K562 (cell line): ENCODE results near the gene PDLIM4. TPM values are rescaled to one million over a fixed set of nuclear protein-coding genes. Genes with fewer than 3 reads are reported as not detected.
A peak's percentile ranks its signal among the peaks of the same experiment; 100 is the strongest.

Experiments
- BMI1 ChIP-seq: fragments of 150-350 bp; IDR thresholded peaks from 2 replicates; pipeline ENCODE4 v1.6.1; 2014; ENCODE audit warnings: low read length
- CEBPG ChIP-seq, 3 experiments: fragments of 200-800 bp in 1 of 3; sonication (Bioruptor generic) in 1 of 3; sonication (generic) in 1 of 3; formaldehyde crosslinking in 1 of 3; IDR thresholded peaks in 2 of 3; conservative IDR thresholded peaks in 1 of 3; 2 replicates each; pipeline versions ENCODE4 v1.6.1 to v1.8.0; 2016 to 2022; ENCODE audit warnings: missing compliant biosample characterization in 2 of 3, missing genetic modification characterization in 2 of 3, mild to moderate bottlenecking in 1 of 3, missing genetic modification reagents in 1 of 3
- FOXK2 ChIP-seq, 2 experiments: fragments of 450-650 bp; IDR thresholded peaks in 1 of 2; conservative IDR thresholded peaks in 1 of 2; 2 replicates each; pipeline ENCODE4 v1.6.1; 2016; ENCODE audit warnings: low read depth in 2 of 2, mild to moderate bottlenecking in 1 of 2
- GTF2F1 ChIP-seq: IDR thresholded peaks from 2 replicates; pipeline ENCODE4 v1.6.1; 2011; ENCODE audit warnings: low read depth, low read length, improper control_type of control experiment
- HDAC1 ChIP-seq, 2 experiments: fragments of 450-650 bp; IDR thresholded peaks; 2 replicates each; pipeline ENCODE4 v1.6.1; 2016 to 2017; ENCODE audit warnings: inconsistent platforms in 1 of 2, mild to moderate bottlenecking in 1 of 2, moderate library complexity in 1 of 2
- NFE2L1 ChIP-seq: fragments of 450-650 bp; IDR thresholded peaks from 2 replicates; pipeline ENCODE4 v1.6.1; 2016; ENCODE audit warnings: missing genetic modification characterization, low read depth, mild to moderate bottlenecking, missing compliant biosample characterization, moderate library complexity, borderline replicate concordance
- NFYB ChIP-seq: IDR thresholded peaks from 2 replicates; pipeline ENCODE4 v1.6.1; 2011; ENCODE audit warnings: mild to moderate bottlenecking, moderate library complexity; ENCODE audit not compliant: insufficient read length; ENCODE audit errors: extremely low read depth
- NR2F6 ChIP-seq: fragments of 450-650 bp; formaldehyde crosslinking; IDR thresholded peaks from 2 replicates; pipeline ENCODE4 v1.4.0; 2020; ENCODE audit warnings: mild to moderate bottlenecking
- RBM17 ChIP-seq: fragments of 200-400 bp; formaldehyde crosslinking; IDR thresholded peaks from 2 replicates; pipeline ENCODE4 v1.6.1; 2017; ENCODE audit warnings: low read depth, mild to moderate bottlenecking, low read length, borderline replicate concordance
- SIN3A ChIP-seq, 2 experiments: fragments of 150-350 bp in 1 of 2; IDR thresholded peaks; 2 replicates each; pipeline ENCODE4 v1.6.1; 2011 to 2016; ENCODE audit warnings: borderline replicate concordance in 2 of 2, low read depth in 2 of 2, low read length in 2 of 2, mild to moderate bottlenecking in 2 of 2, moderate library complexity in 2 of 2; ENCODE audit not compliant: control insufficient read depth in 1 of 2
- TARDBP ChIP-seq: fragments of 450-650 bp; IDR thresholded peaks from 2 replicates; pipeline ENCODE4 v1.6.1; 2016
- U2AF1 ChIP-seq: fragments of 200-400 bp; formaldehyde crosslinking; optimal IDR thresholded peaks from 2 replicates; pipeline ENCODE3; 2017; ENCODE audit warnings: mild to moderate bottlenecking, low read depth, low read length, moderate library complexity
- XRCC3 ChIP-seq: fragments of 450-650 bp; IDR thresholded peaks from 2 replicates; pipeline ENCODE4 v1.6.1; 2017; ENCODE audit warnings: mild to moderate bottlenecking, moderate library complexity
- polyA plus RNA-seq, 8 experiments: library from polyadenylated mRNA; depleted of rRNA in 4 of 8; stranded (reverse) in 5 of 8; unstranded in 3 of 8; fragments of >200 nt; fragmentation: Nextera tagmentation in 2 of 8; fragmentation: Illumina TruSeq in 1 of 8; extraction: Ambion mirVana in 2 of 8; extraction: Trizol in 1 of 8; gene quantifications; 2 replicates each; pipeline versions ENCODE4 v1.2.1 to v1.2.3, GENCODE V29; 2011 to 2014; ENCODE audit warnings: inconsistent platforms in 1 of 8, missing spikeins in 1 of 8
- total RNA-seq, 7 experiments: library from RNA; depleted of rRNA in 6 of 7; stranded (reverse); fragments of >200 nt in 6 of 7; fragmentation: Illumina TruSeq in 2 of 7; extraction: Trizol in 2 of 7; gene quantifications; 2 replicates each; pipeline versions ENCODE4 v1.2.1 to v1.2.3, GENCODE V29; 2011 to 2021; ENCODE audit warnings: low replicate concordance in 1 of 7
- TF ChIP-seq, protein P1 (sequence below): fragments of 450-650 bp; formaldehyde crosslinking; IDR thresholded peaks from 2 replicates; pipeline ENCODE4 v1.4.0; 2022; ENCODE audit warnings: missing genetic modification characterization
- TF ChIP-seq, protein P2 (sequence below): sonication (generic); formaldehyde crosslinking; IDR thresholded peaks from 2 replicates; pipeline ENCODE4 v1.8.0; 2022; ENCODE audit warnings: mild to moderate bottlenecking, missing genetic modification reagents
- TF ChIP-seq, protein P3 (sequence below): fragments of 450-650 bp; IDR thresholded peaks from 2 replicates; pipeline ENCODE4 v1.6.1; 2017; ENCODE audit warnings: antibody characterized with exemption
- TF ChIP-seq, protein P4 (sequence below): sonication (generic); formaldehyde crosslinking; IDR thresholded peaks from 2 replicates; pipeline ENCODE4 v1.8.0; 2022; ENCODE audit warnings: missing genetic modification reagents, mild to moderate bottlenecking, moderate library complexity, borderline replicate concordance
- TF ChIP-seq, protein P5 (sequence below): conservative IDR thresholded peaks from 2 replicates; pipeline ENCODE4 v1.6.1; 2011; ENCODE audit warnings: low read depth, mild to moderate bottlenecking, low read length; ENCODE audit not compliant: control insufficient read depth

PDLIM4 gene
- total and polyA plus RNA-seq, 9 of the 15 experiments (the other 6 are each of a cell fraction or from before 2014, with no cell fraction given), result 0.28 to 32.8 (median 13.1) TPM

DNA sequence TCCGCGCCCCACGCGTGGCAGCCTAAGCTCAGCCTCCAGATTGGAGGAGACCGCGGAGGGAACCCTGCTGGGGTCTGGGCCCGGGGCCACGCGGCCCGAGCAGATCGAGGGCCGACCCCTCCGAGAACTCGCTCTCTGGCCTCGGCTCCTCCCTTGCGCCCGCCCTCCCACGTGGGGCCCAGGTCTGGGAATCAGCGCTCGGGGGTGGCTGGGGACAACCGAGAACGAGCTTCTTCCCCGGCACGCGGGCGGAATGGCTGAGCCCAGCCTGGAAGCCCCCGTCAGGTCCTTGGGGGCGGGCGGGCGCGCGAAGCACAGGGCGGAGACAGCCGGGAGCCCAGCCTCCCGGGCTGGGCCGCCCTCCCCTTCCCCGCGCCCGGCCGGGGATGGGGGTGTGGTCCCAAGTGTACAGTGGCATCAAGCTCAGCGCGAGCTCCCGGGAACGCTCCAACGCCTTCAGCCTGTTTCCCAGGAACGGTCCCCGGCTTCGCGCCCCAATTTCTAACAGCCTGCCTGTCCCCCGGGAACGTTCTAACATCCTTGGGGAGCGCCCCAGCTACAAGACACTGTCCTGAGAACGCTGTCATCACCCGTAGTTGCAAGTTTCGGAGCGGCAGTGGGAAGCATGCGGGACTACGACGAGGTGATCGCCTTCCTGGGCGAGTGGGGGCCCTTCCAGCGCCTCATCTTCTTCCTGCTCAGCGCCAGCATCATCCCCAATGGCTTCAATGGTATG lies 36.7 kb downstream of the PDLIM4 start, which contains the start of gene SLC22A4 (continued):
- TF ChIP-seq U2AF1 (peak; percentile 69), GTF2F1 (no peak), NR2F6 (CRISPR knock-in tag) (no peak), TARDBP (no peak), SIN3A (IDR thresholded peaks at IDR 0.05; ENCODE audit: borderline replicate concordance in 2 of 2, control insufficient read depth in 1 of 2, low read depth in 2 of 2, low read length in 2 of 2) (peak in 1 of 2 experiments; percentile 68; a peak in 2 of 4 replicates), NFE2L1 (no peak), HDAC1 (IDR thresholded peaks at IDR 0.05) (peak in 1 of 2 experiments; percentile 67; a peak in 2 of 4 replicates), FOXK2 (conservative IDR thresholded peaks at IDR 0.05 in 1 of 2, IDR thresholded peaks at IDR 0.05 in 1 of 2; ENCODE audit: low read depth in 2 of 2) (peak in 1 of 2 experiments; percentile 87; a peak in 2 of 4 replicates), CEBPG (CRISPR knock-in tag; IDR thresholded peaks at IDR 0.05) (no peak), CEBPG (tag; conservative IDR thresholded peaks at IDR 0.05 in 1 of 2, IDR thresholded peaks at IDR 0.05 in 1 of 2) (no peak), RBM17 (no peak), BMI1 (no peak), NFYB (no peak), XRCC3 (no peak)
- TF ChIP-seq, protein P1, sequence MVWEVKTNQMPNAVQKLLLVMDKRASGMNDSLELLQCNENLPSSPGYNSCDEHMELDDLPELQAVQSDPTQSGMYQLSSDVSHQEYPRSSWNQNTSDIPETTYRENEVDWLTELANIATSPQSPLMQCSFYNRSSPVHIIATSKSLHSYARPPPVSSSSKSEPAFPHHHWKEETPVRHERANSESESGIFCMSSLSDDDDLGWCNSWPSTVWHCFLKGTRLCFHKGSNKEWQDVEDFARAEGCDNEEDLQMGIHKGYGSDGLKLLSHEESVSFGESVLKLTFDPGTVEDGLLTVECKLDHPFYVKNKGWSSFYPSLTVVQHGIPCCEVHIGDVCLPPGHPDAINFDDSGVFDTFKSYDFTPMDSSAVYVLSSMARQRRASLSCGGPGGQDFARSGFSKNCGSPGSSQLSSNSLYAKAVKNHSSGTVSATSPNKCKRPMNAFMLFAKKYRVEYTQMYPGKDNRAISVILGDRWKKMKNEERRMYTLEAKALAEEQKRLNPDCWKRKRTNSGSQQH (CRISPR knock-in tag), result no peak
- TF ChIP-seq, protein P2, sequence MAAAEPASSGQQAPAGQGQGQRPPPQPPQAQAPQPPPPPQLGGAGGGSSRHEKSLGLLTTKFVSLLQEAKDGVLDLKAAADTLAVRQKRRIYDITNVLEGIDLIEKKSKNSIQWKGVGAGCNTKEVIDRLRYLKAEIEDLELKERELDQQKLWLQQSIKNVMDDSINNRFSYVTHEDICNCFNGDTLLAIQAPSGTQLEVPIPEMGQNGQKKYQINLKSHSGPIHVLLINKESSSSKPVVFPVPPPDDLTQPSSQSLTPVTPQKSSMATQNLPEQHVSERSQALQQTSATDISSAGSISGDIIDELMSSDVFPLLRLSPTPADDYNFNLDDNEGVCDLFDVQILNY, result no peak
- TF ChIP-seq, protein P3, sequence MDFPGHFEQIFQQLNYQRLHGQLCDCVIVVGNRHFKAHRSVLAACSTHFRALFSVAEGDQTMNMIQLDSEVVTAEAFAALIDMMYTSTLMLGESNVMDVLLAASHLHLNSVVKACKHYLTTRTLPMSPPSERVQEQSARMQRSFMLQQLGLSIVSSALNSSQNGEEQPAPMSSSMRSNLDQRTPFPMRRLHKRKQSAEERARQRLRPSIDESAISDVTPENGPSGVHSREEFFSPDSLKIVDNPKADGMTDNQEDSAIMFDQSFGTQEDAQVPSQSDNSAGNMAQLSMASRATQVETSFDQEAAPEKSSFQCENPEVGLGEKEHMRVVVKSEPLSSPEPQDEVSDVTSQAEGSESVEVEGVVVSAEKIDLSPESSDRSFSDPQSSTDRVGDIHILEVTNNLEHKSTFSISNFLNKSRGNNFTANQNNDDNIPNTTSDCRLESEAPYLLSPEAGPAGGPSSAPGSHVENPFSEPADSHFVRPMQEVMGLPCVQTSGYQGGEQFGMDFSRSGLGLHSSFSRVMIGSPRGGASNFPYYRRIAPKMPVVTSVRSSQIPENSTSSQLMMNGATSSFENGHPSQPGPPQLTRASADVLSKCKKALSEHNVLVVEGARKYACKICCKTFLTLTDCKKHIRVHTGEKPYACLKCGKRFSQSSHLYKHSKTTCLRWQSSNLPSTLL, result 0 out of 2 replicates have a peak, but pooled peaks have one; percentile 13
- TF ChIP-seq, protein P4, sequence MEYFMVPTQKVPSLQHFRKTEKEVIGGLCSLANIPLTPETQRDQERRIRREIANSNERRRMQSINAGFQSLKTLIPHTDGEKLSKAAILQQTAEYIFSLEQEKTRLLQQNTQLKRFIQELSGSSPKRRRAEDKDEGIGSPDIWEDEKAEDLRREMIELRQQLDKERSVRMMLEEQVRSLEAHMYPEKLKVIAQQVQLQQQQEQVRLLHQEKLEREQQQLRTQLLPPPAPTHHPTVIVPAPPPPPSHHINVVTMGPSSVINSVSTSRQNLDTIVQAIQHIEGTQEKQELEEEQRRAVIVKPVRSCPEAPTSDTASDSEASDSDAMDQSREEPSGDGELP (CRISPR knock-in tag), result peak; percentile 17
- TF ChIP-seq, protein P5, sequence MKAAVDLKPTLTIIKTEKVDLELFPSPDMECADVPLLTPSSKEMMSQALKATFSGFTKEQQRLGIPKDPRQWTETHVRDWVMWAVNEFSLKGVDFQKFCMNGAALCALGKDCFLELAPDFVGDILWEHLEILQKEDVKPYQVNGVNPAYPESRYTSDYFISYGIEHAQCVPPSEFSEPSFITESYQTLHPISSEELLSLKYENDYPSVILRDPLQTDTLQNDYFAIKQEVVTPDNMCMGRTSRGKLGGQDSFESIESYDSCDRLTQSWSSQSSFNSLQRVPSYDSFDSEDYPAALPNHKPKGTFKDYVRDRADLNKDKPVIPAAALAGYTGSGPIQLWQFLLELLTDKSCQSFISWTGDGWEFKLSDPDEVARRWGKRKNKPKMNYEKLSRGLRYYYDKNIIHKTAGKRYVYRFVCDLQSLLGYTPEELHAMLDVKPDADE, result peak; percentile 43; the same call in 1 of the 2 replicates
